Hypothalamus (tissue), 51 donors: ENCODE measurements around the gene TGM4.

Source experiments
- DNase-seq, 51 donors: peaks; one replicate each; lab custom pipeline; 2025; lab: John Stamatoyannopoulos, UW

TGM4 gene

DNA sequence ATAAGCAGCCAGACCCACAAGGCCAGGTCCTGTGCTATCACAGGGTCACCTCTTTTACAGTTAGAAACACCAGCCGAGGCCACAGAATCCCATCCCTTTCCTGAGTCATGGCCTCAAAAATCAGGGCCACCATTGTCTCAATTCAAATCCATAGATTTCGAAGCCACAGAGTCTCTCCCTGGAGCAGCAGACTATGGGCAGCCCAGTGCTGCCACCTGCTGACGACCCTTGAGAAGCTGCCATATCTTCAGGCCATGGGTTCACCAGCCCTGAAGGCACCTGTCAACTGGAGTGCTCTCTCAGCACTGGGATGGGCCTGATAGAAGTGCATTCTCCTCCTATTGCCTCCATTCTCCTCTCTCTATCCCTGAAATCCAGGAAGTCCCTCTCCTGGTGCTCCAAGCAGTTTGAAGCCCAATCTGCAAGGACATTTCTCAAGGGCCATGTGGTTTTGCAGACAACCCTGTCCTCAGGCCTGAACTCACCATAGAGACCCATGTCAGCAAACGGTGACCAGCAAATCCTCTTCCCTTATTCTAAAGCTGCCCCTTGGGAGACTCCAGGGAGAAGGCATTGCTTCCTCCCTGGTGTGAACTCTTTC, 39.6 kb downstream of the TGM4 start:
- peak in 35 of 51 donors; percentile 2 to 70 (median 24) for DNase-seq

GRCh38 chr3:44914936-44915335, 40.5 kb downstream of the TGM4 start:
- DNase-seq = no peak

GRCh38 chr3:44915702-44916438, 41.5 kb downstream of the TGM4 start:
- no peak for DNase-seq

GRCh38 chr3:44918087-44918486, 43.7 kb downstream of the TGM4 start:
- DNase-seq = no peak

GRCh38 chr3:44918581-44918980, 44.2 kb downstream of the TGM4 start:
- no peak for DNase-seq

DNA sequence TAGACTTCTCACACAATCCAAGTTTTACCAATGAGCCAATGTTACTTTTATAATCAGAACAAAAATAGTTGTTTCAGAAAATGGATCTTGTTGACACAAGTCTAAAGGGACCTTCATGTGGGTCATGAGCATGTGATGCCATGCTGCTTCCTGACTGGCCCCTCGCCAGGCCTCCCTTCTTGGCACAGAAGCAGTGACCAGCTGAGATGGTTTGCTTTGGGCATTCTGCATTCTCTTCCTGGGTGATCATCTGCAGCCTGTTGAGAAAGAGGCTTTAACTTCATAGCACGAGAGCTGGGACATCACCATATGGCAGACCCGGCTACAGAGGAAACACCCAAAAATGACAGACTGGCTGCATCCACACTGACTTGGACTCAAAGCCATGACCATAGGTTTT, 45.7 kb downstream of the TGM4 start:
- peak in 1 of 51 donors; percentile 8 for DNase-seq

- no peak for DNase-seq
Observed at GRCh38 chr3:44923632-44924456, 49.4 kb downstream of the TGM4 start.

- DNase-seq = no peak
Observed at GRCh38 chr3:44924457-44925084, 50.2 kb downstream of the TGM4 start.

DNA sequence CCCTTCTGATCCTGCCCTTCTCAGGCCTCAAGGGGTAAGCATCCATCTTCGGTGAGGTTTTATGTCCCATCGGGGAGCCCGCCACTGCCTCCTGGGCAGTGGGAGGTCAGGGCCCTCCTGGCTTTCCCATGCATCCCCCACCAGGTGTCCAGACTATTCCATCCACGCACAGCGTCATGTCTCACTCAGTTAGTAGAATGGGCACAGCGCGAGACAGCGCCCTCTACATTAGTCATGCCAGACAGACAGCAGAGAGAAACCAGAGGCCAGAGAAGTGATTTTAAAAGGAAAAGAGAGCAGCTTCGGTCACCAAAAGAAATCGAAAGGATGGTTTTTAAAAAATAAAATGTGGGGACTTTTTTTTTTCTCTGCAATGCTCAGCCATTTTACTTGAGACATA, 51.8 kb downstream of the TGM4 start:
- no peak for DNase-seq

- DNase-seq = no peak
Observed at GRCh38 chr3:44926921-44927320, 52.5 kb downstream of the TGM4 start.

GRCh38 chr3:44927371-44927770, 53.0 kb downstream of the TGM4 start:
- no peak for DNase-seq

- DNase-seq = no peak
Observed at GRCh38 chr3:44929782-44930181, 55.4 kb downstream of the TGM4 start.

DNA sequence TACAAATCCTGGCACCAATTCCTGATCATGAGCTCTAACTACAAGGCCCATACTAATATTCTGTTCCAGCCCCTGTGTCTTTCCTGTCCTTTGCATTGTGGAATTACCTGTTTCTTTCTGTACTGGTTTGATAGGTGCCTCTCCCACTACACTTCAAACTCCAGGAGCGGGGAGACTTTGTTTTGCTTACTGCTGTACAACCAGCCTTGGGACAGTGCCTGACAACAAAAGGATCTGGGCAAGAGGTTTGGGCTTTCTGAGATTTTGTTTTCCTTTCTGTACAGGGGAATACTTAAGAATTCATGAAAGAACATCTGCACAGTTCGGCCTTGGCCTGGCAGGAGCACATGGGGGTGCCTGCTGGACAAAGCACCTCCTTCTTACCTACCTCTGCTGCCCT, 56.5 kb downstream of the TGM4 start:
- DNase-seq = no peak

DNA sequence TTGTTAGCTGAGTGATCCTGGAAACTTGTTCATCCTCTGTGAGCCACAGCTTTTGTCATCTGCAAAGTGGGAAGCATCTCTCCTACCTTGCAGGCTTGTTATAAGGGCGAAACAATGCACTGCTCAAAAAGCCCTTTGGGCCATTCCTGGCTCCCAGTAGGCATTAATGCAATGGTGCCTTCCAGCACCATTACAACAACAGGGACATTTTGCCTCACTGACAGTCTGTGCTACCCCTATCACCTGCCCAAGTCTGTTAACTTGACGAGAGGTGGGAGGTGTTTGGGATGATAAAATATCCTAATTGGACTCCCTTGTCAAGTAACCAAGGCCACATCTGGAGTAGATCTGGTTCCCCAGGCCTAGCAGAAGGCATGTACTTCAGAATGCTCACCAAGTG, 57.4 kb downstream of the TGM4 start:
- DNase-seq = no peak

- no peak for DNase-seq
Observed at GRCh38 chr3:44932271-44932670, 57.9 kb downstream of the TGM4 start.

DNA sequence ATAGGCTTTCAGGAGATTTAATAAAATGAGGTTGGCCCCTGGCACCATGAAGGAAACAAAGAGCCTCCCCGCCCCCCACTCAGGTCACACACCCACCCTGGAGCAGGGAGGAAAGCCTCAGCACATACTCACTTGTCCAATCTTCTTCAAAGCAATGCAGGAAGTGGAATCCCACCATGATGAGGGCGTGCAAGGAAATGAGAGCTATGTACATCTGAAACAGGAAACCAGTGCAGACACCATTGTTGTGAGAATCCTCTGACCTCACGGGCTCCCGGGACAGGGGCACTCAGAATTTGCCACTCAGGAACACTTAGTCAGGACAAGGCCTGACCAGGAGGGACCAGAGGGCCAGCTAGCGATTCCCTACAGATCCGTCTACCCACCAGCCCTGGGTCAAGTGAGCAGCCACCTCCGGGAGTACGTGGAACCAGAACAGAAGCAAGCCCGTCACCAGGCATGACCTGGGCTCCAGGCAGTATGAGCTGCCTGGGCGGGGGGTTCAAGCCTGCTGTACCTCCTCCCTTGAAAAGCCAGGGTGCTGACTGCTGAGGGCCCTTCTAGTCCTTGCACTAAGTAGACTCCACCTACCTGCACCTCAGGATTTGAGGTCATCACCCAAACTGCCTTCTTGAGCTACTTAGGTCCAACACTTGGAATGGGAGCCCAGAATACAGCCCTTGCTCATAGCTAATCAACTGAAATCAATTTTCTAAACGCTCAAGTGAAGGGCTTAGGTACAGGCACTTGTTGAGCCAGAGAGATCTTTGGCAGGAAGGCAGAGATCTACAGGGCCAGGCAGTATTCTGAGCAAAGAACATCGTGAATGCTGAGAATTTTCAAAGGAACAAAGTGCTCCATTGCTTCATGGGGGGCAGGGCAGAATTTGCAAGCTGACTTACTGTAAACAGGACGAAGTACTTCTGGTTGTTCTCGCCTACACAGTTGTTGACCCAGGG, 58.9 kb downstream of the TGM4 start:
- no peak for DNase-seq

DNA sequence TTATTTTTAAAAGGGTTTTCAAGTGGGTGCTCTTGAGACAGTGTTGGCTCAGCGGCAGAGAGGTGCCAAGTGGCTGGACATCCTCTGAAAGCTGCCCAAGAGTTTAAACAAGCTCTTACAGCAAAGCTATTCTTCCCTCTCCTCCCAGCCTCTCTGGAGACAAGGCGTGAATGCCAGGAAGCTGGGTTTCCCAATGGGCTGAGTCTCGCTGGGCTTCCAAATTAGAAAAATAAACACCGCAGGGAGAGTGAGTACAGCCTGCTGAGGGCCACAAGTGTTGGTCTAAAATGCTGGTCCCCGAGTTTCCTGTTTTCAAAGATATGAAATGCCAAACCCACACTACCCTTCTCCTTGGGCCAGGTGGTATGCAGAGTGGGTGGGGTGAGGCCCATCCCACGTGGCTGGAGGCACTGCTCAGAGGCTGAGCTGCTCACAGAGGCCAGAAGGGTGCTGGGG, 65.2 kb downstream of the TGM4 start:
- DNase-seq = peak in 23 of 51 donors; percentile 2 to 69 (median 22)

DNA sequence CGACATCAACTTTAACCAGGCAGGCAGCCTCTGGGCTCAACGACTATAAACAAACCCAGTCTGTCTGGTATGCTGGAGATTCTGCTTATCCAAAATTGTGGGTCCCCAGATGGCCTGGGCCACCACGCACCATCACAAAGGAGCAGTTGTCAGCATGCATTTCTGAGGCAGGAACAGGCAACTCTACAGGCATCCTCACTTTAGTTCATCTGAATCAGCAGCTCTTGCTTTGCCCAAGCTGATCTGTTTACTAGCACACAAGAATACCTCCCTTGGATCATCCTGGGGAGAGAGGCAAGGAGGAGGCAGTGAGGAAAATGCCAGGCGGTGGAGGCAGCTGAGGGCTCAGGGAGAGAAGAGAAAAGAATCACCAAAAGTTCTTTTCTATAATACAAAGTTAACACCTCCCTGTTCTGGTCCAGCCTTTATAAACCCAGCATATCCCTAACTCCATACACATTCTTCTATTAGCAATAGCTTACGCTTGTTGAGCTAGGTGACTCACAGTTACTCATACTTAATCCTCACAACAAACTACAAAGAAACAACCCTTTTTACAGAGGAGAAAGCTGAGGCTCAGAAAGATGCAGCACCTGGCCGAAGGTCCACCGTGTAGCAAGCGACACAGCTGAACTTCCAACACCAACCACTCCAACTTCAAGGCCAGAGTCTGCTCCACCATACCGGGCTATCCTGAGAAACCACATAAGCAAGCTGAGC, 68.0 kb downstream of the TGM4 start:
- no peak for DNase-seq

DNA sequence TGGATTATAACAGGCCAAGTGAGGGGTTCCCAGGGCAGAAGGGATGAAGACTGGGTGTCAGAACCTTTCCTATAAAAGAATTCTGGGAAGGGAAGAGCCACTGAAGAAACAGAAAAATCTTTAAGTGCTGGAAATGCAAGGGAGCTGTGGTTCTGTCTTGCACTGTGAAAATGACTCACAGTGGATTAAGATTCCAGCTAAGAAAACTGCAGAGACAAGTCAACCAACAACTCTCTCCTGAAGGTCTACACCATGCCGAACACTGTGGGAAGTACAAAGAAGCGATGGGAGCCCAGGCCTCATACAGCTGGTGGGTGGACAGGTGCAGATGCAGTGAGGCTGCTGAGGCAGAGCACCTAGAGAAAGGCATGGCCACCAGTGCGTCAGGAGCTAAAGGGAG, 73.8 kb downstream of the TGM4 start:
- no peak for DNase-seq
